Measurements from ENCODE around the gene MCM5.
"Not testable (repeated sequence)": the region's sequence is repeated elsewhere in the genome, so short reads cannot be mapped to it uniquely, and the experiment has no call there.

Gene MCM5

GRCh38 chr22:35450824-35451569, 51.1 kb downstream of the MCM5 start:
- DNase-seq (ENCODE audit: low read depth, low spot score), result peak; percentile 41

- no peak for DNase-seq (ENCODE audit: low read depth, low spot score)
Measured at GRCh38 chr22:35451592-35451991, 51.7 kb downstream of the MCM5 start.

- DNase-seq (ENCODE audit: low read depth, low spot score), result no peak
Measured at GRCh38 chr22:35452351-35452781, 52.4 kb downstream of the MCM5 start.

GRCh38 chr22:35452810-35453743, 53.1 kb downstream of the MCM5 start:
- DNase-seq (ENCODE audit: low read depth, low spot score), result no peak

GRCh38 chr22:35454416-35455054, 54.6 kb downstream of the MCM5 start:
- DNase-seq (ENCODE audit: low read depth, low spot score), result no peak

GRCh38 chr22:35455529-35455928, 55.6 kb downstream of the MCM5 start:
- no peak for DNase-seq (ENCODE audit: low read depth, low spot score)

GRCh38 chr22:35456757-35457156, 56.8 kb downstream of the MCM5 start:
- no peak for DNase-seq (ENCODE audit: low read depth, low spot score)

- DNase-seq (ENCODE audit: low read depth, low spot score), result no peak
Measured at GRCh38 chr22:35457729-35458546, 58.0 kb downstream of the MCM5 start.

GRCh38 chr22:35458547-35459422, 58.8 kb downstream of the MCM5 start:
- DNase-seq (ENCODE audit: low read depth, low spot score), result no peak

- no peak for DNase-seq (ENCODE audit: low read depth, low spot score)
Measured at GRCh38 chr22:35459423-35459894, 59.5 kb downstream of the MCM5 start.

GRCh38 chr22:35459976-35460375, 60.0 kb downstream of the MCM5 start:
- DNase-seq (ENCODE audit: low read depth, low spot score), result not testable (repeated sequence)

GRCh38 chr22:35460688-35461087, 60.7 kb downstream of the MCM5 start:
- no peak for DNase-seq (ENCODE audit: low read depth, low spot score)

GRCh38 chr22:35462498-35463230, 62.7 kb downstream of the MCM5 start:
- DNase-seq (ENCODE audit: low read depth, low spot score), result no peak

- no peak for DNase-seq (ENCODE audit: low read depth, low spot score)
Measured at GRCh38 chr22:35463231-35463933, 63.4 kb downstream of the MCM5 start.

GRCh38 chr22:35464399-35464798, 64.5 kb downstream of the MCM5 start:
- DNase-seq (ENCODE audit: low read depth, low spot score), result no peak

- no peak for DNase-seq (ENCODE audit: low read depth, low spot score)
Measured at GRCh38 chr22:35465109-35465701, 65.3 kb downstream of the MCM5 start.

GRCh38 chr22:35467681-35468434, 67.9 kb downstream of the MCM5 start:
- DNase-seq (ENCODE audit: low read depth, low spot score), result peak; percentile 42

- DNase-seq (ENCODE audit: low read depth, low spot score), result no peak
Measured at GRCh38 chr22:35470903-35471321, 71.0 kb downstream of the MCM5 start.

All from astrocyte of the hippocampus (primary cell).